Esophagus muscularis mucosa (tissue), 2 donors: ENCODE data around the gene CAPG.

Source experiments
- POLR2A ChIP-seq: fragments of 450-650 bp; IDR thresholded peaks from one replicate; pipeline ENCODE4 v1.6.1; 2017; ENCODE audit warnings: antibody characterized with exemption, moderate library complexity, mild to moderate bottlenecking, low read depth
- POLR2AphosphoS5 ChIP-seq, 2 donors: sonication (generic); formaldehyde crosslinking; IDR thresholded peaks; one replicate each; pipeline ENCODE4 v1.6.1; 2017; ENCODE audit warnings: antibody characterized with exemption in 2 of 2

DNA sequence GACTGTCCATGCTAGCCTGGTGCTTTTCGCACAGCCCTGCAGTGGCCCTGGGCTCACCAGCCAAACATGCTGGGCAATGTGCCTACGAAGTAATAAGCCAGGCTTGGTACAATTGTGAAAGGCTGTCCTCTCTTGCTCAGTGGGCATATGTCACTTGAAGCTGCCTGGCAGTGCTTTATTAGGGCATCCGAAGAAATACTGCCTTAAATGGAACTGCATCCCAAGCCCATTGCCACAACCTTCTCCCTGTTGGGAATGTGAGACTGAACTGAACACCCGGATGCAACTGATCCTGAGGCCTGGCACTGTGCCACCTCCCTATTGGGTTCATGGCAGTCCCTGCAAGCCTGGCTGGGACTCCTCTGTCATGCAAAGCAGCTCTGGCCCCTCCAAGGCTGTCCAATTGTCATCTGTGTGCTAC lies 15.9 kb downstream of the CAPG start:
- TF ChIP-seq POLR2AphosphoS5 (IDR thresholded peaks at IDR 0.05), result no peak
- no peak for TF ChIP-seq POLR2A
